ENCODE measurements around the gene SUSD3.

GRCh38 chr9:93065135-93065720, 6.7 kb downstream of the SUSD3 start:
- TF ChIP-seq POLR2A (IDR thresholded peaks at IDR 0.05; ENCODE audit: low read depth) = no peak
- no peak for TF ChIP-seq POLR2AphosphoS5 (IDR thresholded peaks at IDR 0.05)
- no peak for TF ChIP-seq CTCF (IDR thresholded peaks at IDR 0.05)
- TF ChIP-seq EP300 (IDR thresholded peaks at IDR 0.05) = no peak
